ENCODE data around the gene PNMA6F.

DNA sequence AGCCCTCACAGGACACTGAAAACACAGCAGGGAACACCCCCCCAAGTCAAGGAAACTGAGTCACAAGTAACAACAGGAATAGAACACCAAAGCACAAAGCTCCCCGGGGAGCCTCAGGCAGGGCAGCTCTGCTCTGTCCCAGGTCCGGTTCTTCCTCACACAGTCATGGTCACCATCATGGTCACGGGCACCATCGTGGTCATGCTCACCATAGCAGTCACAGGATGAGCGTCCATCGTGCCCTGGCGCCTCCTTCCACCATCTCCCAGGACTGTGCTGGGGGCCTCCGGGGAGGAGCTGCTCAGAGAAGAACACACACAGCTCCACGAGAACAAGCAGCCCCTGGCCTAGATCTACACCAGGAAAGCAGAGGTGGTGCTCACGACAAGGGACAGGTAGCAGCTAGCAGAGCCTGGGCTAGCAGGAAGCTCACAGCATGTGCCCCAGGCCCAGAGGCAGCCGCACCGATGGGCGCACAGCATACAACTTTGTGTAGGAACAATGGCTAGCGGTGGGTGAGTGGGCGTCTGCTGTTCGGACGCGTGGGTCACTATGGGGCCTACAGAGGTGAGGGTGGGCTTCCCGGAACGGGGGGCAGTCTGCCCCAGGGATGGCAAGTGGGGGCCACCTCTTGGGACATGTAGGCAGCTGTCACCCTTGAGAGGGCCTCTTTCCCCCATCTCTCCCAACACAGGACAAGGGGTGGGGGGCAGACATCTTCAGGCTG is 3.4 kb downstream of the PNMA6F start:
- no peak for TF ChIP-seq EZH2phosphoT487 (IDR thresholded peaks at IDR 0.05; ENCODE audit: borderline replicate concordance, low read length)
- TF ChIP-seq, protein P1, sequence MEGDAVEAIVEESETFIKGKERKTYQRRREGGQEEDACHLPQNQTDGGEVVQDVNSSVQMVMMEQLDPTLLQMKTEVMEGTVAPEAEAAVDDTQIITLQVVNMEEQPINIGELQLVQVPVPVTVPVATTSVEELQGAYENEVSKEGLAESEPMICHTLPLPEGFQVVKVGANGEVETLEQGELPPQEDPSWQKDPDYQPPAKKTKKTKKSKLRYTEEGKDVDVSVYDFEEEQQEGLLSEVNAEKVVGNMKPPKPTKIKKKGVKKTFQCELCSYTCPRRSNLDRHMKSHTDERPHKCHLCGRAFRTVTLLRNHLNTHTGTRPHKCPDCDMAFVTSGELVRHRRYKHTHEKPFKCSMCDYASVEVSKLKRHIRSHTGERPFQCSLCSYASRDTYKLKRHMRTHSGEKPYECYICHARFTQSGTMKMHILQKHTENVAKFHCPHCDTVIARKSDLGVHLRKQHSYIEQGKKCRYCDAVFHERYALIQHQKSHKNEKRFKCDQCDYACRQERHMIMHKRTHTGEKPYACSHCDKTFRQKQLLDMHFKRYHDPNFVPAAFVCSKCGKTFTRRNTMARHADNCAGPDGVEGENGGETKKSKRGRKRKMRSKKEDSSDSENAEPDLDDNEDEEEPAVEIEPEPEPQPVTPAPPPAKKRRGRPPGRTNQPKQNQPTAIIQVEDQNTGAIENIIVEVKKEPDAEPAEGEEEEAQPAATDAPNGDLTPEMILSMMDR (IDR thresholded peaks at IDR 0.05; ENCODE audit: low read depth, low read length, poor library complexity, severe bottlenecking), result no peak
